Thoracic aorta (tissue), 2 donors: ENCODE measurements around the gene SCYGR1. TPM values are rescaled to one million over a fixed set of nuclear protein-coding genes. Genes with fewer than 3 reads are reported as not detected.

Source experiments
- ATAC-seq: fragments of 150-250 bp; one replicate; pipeline ENCODE4 v1.8.0; 2017; ENCODE audit warnings: low read depth; ENCODE audit not compliant: insufficient number of reproducible peaks, low FRiP score
- DNase-seq: peaks from one replicate; pipeline ENCODE4 v3.0.0-alpha.2; 2020; ENCODE audit warnings: low spot score
- H3K27ac ChIP-seq, 2 donors: fragments of 200-600 bp; sonication (generic); 1 replicate in 1 of 2; 2 replicates in 1 of 2; pipeline ENCODE4 v1.5.1; 2016; ENCODE audit warnings: mild to moderate bottlenecking in 2 of 2, moderate library complexity in 2 of 2
- H3K27me3 ChIP-seq: fragments of 200-600 bp; sonication (generic); replicated peaks from 2 replicates; pipeline ENCODE4 v1.6.0; 2016; ENCODE audit warnings: mild to moderate bottlenecking; ENCODE audit not compliant: insufficient read depth
- H3K36me3 ChIP-seq: fragments of 200-600 bp; sonication (generic); one replicate; pipeline ENCODE4 v1.5.1; 2016
- H3K4me1 ChIP-seq, 2 donors: fragments of 200-600 bp; sonication (generic); 1 replicate in 1 of 2; 2 replicates in 1 of 2; pipeline versions ENCODE4 v1.5.1 to v1.6.0; 2016; ENCODE audit warnings: low read depth in 2 of 2, mild to moderate bottlenecking in 1 of 2; ENCODE audit not compliant: control insufficient read depth in 1 of 2
- H3K4me3 ChIP-seq: fragments of 200-600 bp; sonication (generic); 2 replicates; pipeline ENCODE4 v1.5.1; 2016; ENCODE audit warnings: mild to moderate bottlenecking
- H3K9me3 ChIP-seq: fragments of 200-600 bp; sonication (generic); 2 replicates; pipeline ENCODE4 v1.5.1; 2016
- CTCF ChIP-seq: fragments of 200-600 bp; sonication (generic); IDR thresholded peaks from one replicate; pipeline ENCODE4 v1.5.1; 2019; ENCODE audit warnings: antibody characterized with exemption
- total RNA-seq, 2 donors: library from RNA; depleted of rRNA; stranded (reverse); fragments of >200 nt; gene quantifications; one replicate each; pipeline versions ENCODE4 v1.1.0 to v1.2.3, GENCODE V29; 2016

The SCYGR1 gene
- total RNA-seq, 2 donors from 2014 or later = not detected

- no peaks in the 10 kb centered on the region for H3K9me3 ChIP-seq
- no peaks in the 10 kb centered on the region for H3K27me3 ChIP-seq
- H3K4me3 ChIP-seq = no peak overlapping the region
- no peak for ATAC-seq
- no peaks in the 10 kb centered on the region for H3K36me3 ChIP-seq
- no peaks in the 10 kb centered on the region for H3K4me1 ChIP-seq
- no peak overlapping the region for H3K27ac ChIP-seq
- no peak for DNase-seq
- no peak for TF ChIP-seq CTCF
Measured at GRCh38 chr2:227394401-227394800, 6.7 kb upstream of the SCYGR1 start.

- H3K27ac ChIP-seq = no peak overlapping the region
- DNase-seq (no peak), ATAC-seq (no peak)
- no peaks in the 10 kb centered on the region for H3K36me3 ChIP-seq
- H3K4me3 ChIP-seq = no peak overlapping the region
- H3K9me3 ChIP-seq = no peaks in the 10 kb centered on the region
- H3K4me1 ChIP-seq = no peaks in the 10 kb centered on the region
- no peaks in the 10 kb centered on the region for H3K27me3 ChIP-seq
- TF ChIP-seq CTCF = no peak
Measured at GRCh38 chr2:227390468-227391256, 2.9 kb upstream of the SCYGR1 start.

GRCh38 chr2:227389661-227390060 lies 1.9 kb upstream of the SCYGR1 start:
- H3K4me1 ChIP-seq = no peaks in the 10 kb centered on the region
- H3K9me3 ChIP-seq = no peaks in the 10 kb centered on the region
- no peak overlapping the region for H3K4me3 ChIP-seq
- H3K27me3 ChIP-seq = no peaks in the 10 kb centered on the region
- ATAC-seq (no peak), DNase-seq (no peak)
- no peak for TF ChIP-seq CTCF
- H3K36me3 ChIP-seq = no peaks in the 10 kb centered on the region
- no peak overlapping the region for H3K27ac ChIP-seq

- ATAC-seq = no peak
Measured at GRCh38 chr2:227389231-227389630, 1.5 kb upstream of the SCYGR1 start.

GRCh38 chr2:227388537-227389011 lies 825 bp upstream of the SCYGR1 start:
- no peak for DNase-seq
- Histone ChIP-seq H3K27ac (no peak overlapping the region), H3K9me3 (no peaks in the 10 kb centered on the region), H3K4me3 (no peak overlapping the region), H3K27me3 (no peaks in the 10 kb centered on the region), H3K4me1 (no peaks in the 10 kb centered on the region), H3K36me3 (no peaks in the 10 kb centered on the region)
- TF ChIP-seq CTCF = no peak
- ATAC-seq = no peak

More at GRCh38 chr2:227389231-227389630, 1.5 kb upstream of the SCYGR1 start:
- Histone ChIP-seq H3K27ac (no peak overlapping the region), H3K4me1 (no peaks in the 10 kb centered on the region), H3K36me3 (no peaks in the 10 kb centered on the region), H3K9me3 (no peaks in the 10 kb centered on the region), H3K4me3 (no peak overlapping the region), H3K27me3 (no peaks in the 10 kb centered on the region)
- DNase-seq = no peak
- no peak for TF ChIP-seq CTCF
